ENCODE results near the gene PRKCZ.

Gene PRKCZ

GRCh38 chr1:2221271-2221670 lies 171.1 kb downstream of the PRKCZ start:
- no peaks in the 10 kb centered on the region for H3K27me3 ChIP-seq (replicated peaks; ENCODE audit: control insufficient read depth, insufficient read depth, low read length)
- H3K9ac ChIP-seq (ENCODE audit: low read length) = no peak overlapping the region
- no peaks in the 10 kb centered on the region for H3K4me1 ChIP-seq (ENCODE audit: control insufficient read depth, insufficient read depth, low read length)
- no peak for DNase-seq (ENCODE audit: low read depth)
- no peak overlapping the region for H3K4me3 ChIP-seq (ENCODE audit: low read length)
- no peaks in the 10 kb centered on the region for H3K9me3 ChIP-seq (ENCODE audit: control insufficient read depth, low read length)
- no peaks in the 10 kb centered on the region for H3K36me3 ChIP-seq (ENCODE audit: control insufficient read depth, insufficient read depth, low read length, severe bottlenecking)

GRCh38 chr1:2224170-2224584 lies 174.0 kb downstream of the PRKCZ start:
- no peak for DNase-seq (ENCODE audit: low read depth)
- Histone ChIP-seq H3K9ac (ENCODE audit: low read length) (no peak overlapping the region), H3K27me3 (replicated peaks; ENCODE audit: control insufficient read depth, insufficient read depth, low read length) (no peaks in the 10 kb centered on the region)

GRCh38 chr1:2224631-2225428 lies 174.6 kb downstream of the PRKCZ start:
- H3K36me3 ChIP-seq (ENCODE audit: control insufficient read depth, insufficient read depth, low read length, severe bottlenecking) = no peaks in the 10 kb centered on the region
- no peak for DNase-seq (ENCODE audit: low read depth)
- H3K9ac ChIP-seq (ENCODE audit: low read length) = no peak overlapping the region
- H3K27me3 ChIP-seq (replicated peaks; ENCODE audit: control insufficient read depth, insufficient read depth, low read length) = no peaks in the 10 kb centered on the region
- H3K4me1 ChIP-seq (ENCODE audit: control insufficient read depth, insufficient read depth, low read length) = peaks cover 4% of the 10 kb centered on the region
- H3K4me3 ChIP-seq (ENCODE audit: low read length) = no peak overlapping the region
- H3K9me3 ChIP-seq (ENCODE audit: control insufficient read depth, low read length) = no peaks in the 10 kb centered on the region

More at GRCh38 chr1:2224170-2224584, 174.0 kb downstream of the PRKCZ start:
- Histone ChIP-seq H3K4me3 (ENCODE audit: low read length) (no peak overlapping the region), H3K4me1 (ENCODE audit: control insufficient read depth, insufficient read depth, low read length) (peaks cover 4% of the 10 kb centered on the region), H3K9me3 (ENCODE audit: control insufficient read depth, low read length) (no peaks in the 10 kb centered on the region), H3K36me3 (ENCODE audit: control insufficient read depth, insufficient read depth, low read length, severe bottlenecking) (no peaks in the 10 kb centered on the region)

GRCh38 chr1:2226525-2227345 lies 176.5 kb downstream of the PRKCZ start:
- Histone ChIP-seq H3K27me3 (replicated peaks; ENCODE audit: control insufficient read depth, insufficient read depth, low read length) (no peaks in the 10 kb centered on the region), H3K4me3 (ENCODE audit: low read length) (peak overlapping the region; percentile 85), H3K4me1 (ENCODE audit: control insufficient read depth, insufficient read depth, low read length) (peaks cover 9% of the 10 kb centered on the region), H3K36me3 (ENCODE audit: control insufficient read depth, insufficient read depth, low read length, severe bottlenecking) (no peaks in the 10 kb centered on the region), H3K9me3 (ENCODE audit: control insufficient read depth, low read length) (no peaks in the 10 kb centered on the region), H3K9ac (ENCODE audit: low read length) (peak overlapping the region; percentile 98)
- DNase-seq (ENCODE audit: low read depth) = peak; percentile 61

GRCh38 chr1:2227346-2228156 lies 177.3 kb downstream of the PRKCZ start:
- peak overlapping the region; percentile 98 for H3K9ac ChIP-seq (ENCODE audit: low read length)
- DNase-seq (ENCODE audit: low read depth) = peak; percentile 99
- H3K9me3 ChIP-seq (ENCODE audit: control insufficient read depth, low read length) = no peaks in the 10 kb centered on the region
- H3K4me1 ChIP-seq (ENCODE audit: control insufficient read depth, insufficient read depth, low read length) = peaks cover 16% of the 10 kb centered on the region
- H3K27me3 ChIP-seq (replicated peaks; ENCODE audit: control insufficient read depth, insufficient read depth, low read length) = no peaks in the 10 kb centered on the region
- H3K4me3 ChIP-seq (ENCODE audit: low read length) = peak overlapping the region; percentile 85
- no peaks in the 10 kb centered on the region for H3K36me3 ChIP-seq (ENCODE audit: control insufficient read depth, insufficient read depth, low read length, severe bottlenecking)

GRCh38 chr1:2228157-2228594 lies 178.0 kb downstream of the PRKCZ start, which contains the start of gene SKI:
SKI (plus strand) TSS chr1:2228319; CDS start chr1:2228767, 448 bp downstream.
- Histone ChIP-seq H3K9me3 (ENCODE audit: control insufficient read depth, low read length) (no peaks in the 10 kb centered on the region), H3K4me1 (ENCODE audit: control insufficient read depth, insufficient read depth, low read length) (peaks cover 23% of the 10 kb centered on the region), H3K36me3 (ENCODE audit: control insufficient read depth, insufficient read depth, low read length, severe bottlenecking) (no peaks in the 10 kb centered on the region), H3K4me3 (ENCODE audit: low read length) (peak within 1 kb of the TSS; percentile 92), H3K27me3 (replicated peaks; ENCODE audit: control insufficient read depth, insufficient read depth, low read length) (no peaks in the 10 kb centered on the region), H3K9ac (ENCODE audit: low read length) (peak within 1 kb of the TSS; percentile 98)
- peak; percentile 49 for DNase-seq (ENCODE audit: low read depth)

GRCh38 chr1:2228694-2229036 lies 178.5 kb downstream of the PRKCZ start:
- peak; percentile 39 for DNase-seq (ENCODE audit: low read depth)
- peak overlapping the region; percentile 92 for H3K4me3 ChIP-seq (ENCODE audit: low read length)
- H3K4me1 ChIP-seq (ENCODE audit: control insufficient read depth, insufficient read depth, low read length) = peaks cover 28% of the 10 kb centered on the region
- peak overlapping the region; percentile 90 for H3K9ac ChIP-seq (ENCODE audit: low read length)
- H3K36me3 ChIP-seq (ENCODE audit: control insufficient read depth, insufficient read depth, low read length, severe bottlenecking) = no peaks in the 10 kb centered on the region
- no peaks in the 10 kb centered on the region for H3K27me3 ChIP-seq (replicated peaks; ENCODE audit: control insufficient read depth, insufficient read depth, low read length)
- H3K9me3 ChIP-seq (ENCODE audit: control insufficient read depth, low read length) = no peaks in the 10 kb centered on the region

- H3K4me1 ChIP-seq (ENCODE audit: control insufficient read depth, insufficient read depth, low read length) = peaks cover 33% of the 10 kb centered on the region
These were observed 179.0 kb downstream of the PRKCZ start for GRCh38 chr1:2229037-2229864.

GRCh38 chr1:2229911-2230731 lies 179.9 kb downstream of the PRKCZ start:
- DNase-seq (ENCODE audit: low read depth) = peak; percentile 68
- Histone ChIP-seq H3K36me3 (ENCODE audit: control insufficient read depth, insufficient read depth, low read length, severe bottlenecking) (no peaks in the 10 kb centered on the region), H3K4me1 (ENCODE audit: control insufficient read depth, insufficient read depth, low read length) (peaks cover 38% of the 10 kb centered on the region), H3K27me3 (replicated peaks; ENCODE audit: control insufficient read depth, insufficient read depth, low read length) (no peaks in the 10 kb centered on the region), H3K4me3 (ENCODE audit: low read length) (peak overlapping the region; percentile 92), H3K9me3 (ENCODE audit: control insufficient read depth, low read length) (no peaks in the 10 kb centered on the region), H3K9ac (ENCODE audit: low read length) (peak overlapping the region; percentile 90)

More at GRCh38 chr1:2229037-2229864, 179.0 kb downstream of the PRKCZ start:
- DNase-seq (ENCODE audit: low read depth) = peak; percentile 72
- no peaks in the 10 kb centered on the region for H3K27me3 ChIP-seq (replicated peaks; ENCODE audit: control insufficient read depth, insufficient read depth, low read length)
- no peaks in the 10 kb centered on the region for H3K36me3 ChIP-seq (ENCODE audit: control insufficient read depth, insufficient read depth, low read length, severe bottlenecking)
- H3K4me3 ChIP-seq (ENCODE audit: low read length) = peak overlapping the region; percentile 92
- no peaks in the 10 kb centered on the region for H3K9me3 ChIP-seq (ENCODE audit: control insufficient read depth, low read length)
- peak overlapping the region; percentile 90 for H3K9ac ChIP-seq (ENCODE audit: low read length)

Data from adipocyte (in vitro differentiated cells).